ENCODE results near the gene OSM. TPM values are rescaled to one million over a fixed set of nuclear protein-coding genes. Genes with fewer than 3 reads are reported as not detected.

The OSM gene
- polyA plus RNA-seq, 2 of the 4 experiments (the other 2 are of a cell fraction) = not detected

- no peak overlapping the region for H3K4me2 ChIP-seq
- ChIA-PET POLR2A (no interaction called here), CTCF (interaction anchor here (1.3 to 1.5 kb wide), 2 partner anchors 10 to 15 kb away, joined by 4 to 6 read pairs; no protein-coding TSS in a partner anchor)
- TF ChIP-seq HOXB5 (CRISPR knock-in tag; IDR thresholded peaks at IDR 0.05) (no peak), RNF2 (IDR thresholded peaks at IDR 0.05; ENCODE audit: borderline replicate concordance, low read depth) (no peak), EHMT2 (IDR thresholded peaks at IDR 0.05; ENCODE audit: low read depth) (no peak), CTCF (IDR thresholded peaks at IDR 0.05) (no peak)
- FAIRE-seq (no peak), DNase-seq (ENCODE audit: low read depth in 1 of 2, low spot score in 1 of 2) (no peak), ATAC-seq (no peak)
- WGBS (ENCODE audit: missing lambda C conversion rate) = 84% methylated on average over 16 of the region's 16 CpGs
- H3K4me1 ChIP-seq = peaks cover 7% of the 10 kb centered on the region; the same call in 1 of the 3 replicates
- no peak overlapping the region for H3K4me3 ChIP-seq
- no peaks in the 10 kb centered on the region for H3K9me3 ChIP-seq
- H3K27ac ChIP-seq = no peak overlapping the region
Measured at GRCh38 chr22:30272781-30273601, 6.3 kb upstream of the OSM start.

GRCh38 chr22:30270832-30271231 lies 4.2 kb upstream of the OSM start:
- ChIA-PET POLR2A (no interaction called here), CTCF (interaction anchor here (1.0 to 4.0 kb wide), 3 partner anchors 10 to 163 kb away, joined by 3 to 17 read pairs (median 5); no protein-coding TSS in a partner anchor)
- no peak for DNase-seq (ENCODE audit: low read depth in 1 of 2, low spot score in 1 of 2)
- 0 out of 6 replicates have a peak overlapping the region, but pooled peaks of 1 of the 2 experiments have one; percentile 24 for H3K27ac ChIP-seq
- TF ChIP-seq MAFK (IDR thresholded peaks at IDR 0.05; ENCODE audit: partially characterized antibody) (peak; percentile 78), POLR2A (IDR thresholded peaks at IDR 0.05; ENCODE audit: low read length) (no peak), HDAC2 (IDR thresholded peaks at IDR 0.05) (no peak), CHD4 (IDR thresholded peaks at IDR 0.05; ENCODE audit: borderline replicate concordance) (no peak)
- TF ChIP-seq, protein P1, sequence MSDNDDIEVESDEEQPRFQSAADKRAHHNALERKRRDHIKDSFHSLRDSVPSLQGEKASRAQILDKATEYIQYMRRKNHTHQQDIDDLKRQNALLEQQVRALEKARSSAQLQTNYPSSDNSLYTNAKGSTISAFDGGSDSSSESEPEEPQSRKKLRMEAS (IDR thresholded peaks at IDR 0.05) = no peak
- no peak overlapping the region for H3K4me2 ChIP-seq
- 79% methylated on average over 12 of the region's 16 CpGs for WGBS (ENCODE audit: missing lambda C conversion rate)
- H3K4me1 ChIP-seq = no peaks in the 10 kb centered on the region
- H3K9me3 ChIP-seq = no peaks in the 10 kb centered on the region
- ATAC-seq = peak in 1 of 2 experiments; percentile 15; a peak in 2 of 6 replicates
- no peak for FAIRE-seq
- no peak overlapping the region for H3K4me3 ChIP-seq

- Histone ChIP-seq H3K9me3 (no peaks in the 10 kb centered on the region), H3K4me1 (peaks cover 3% of the 10 kb centered on the region), H3K27ac (no peak overlapping the region), H3K4me2 (no peak overlapping the region), H3K4me3 (no peak overlapping the region)
- 83% methylated on average over 8 of the region's 8 CpGs for WGBS (ENCODE audit: missing lambda C conversion rate)
- ATAC-seq = no peak
- TF ChIP-seq FOXS1 (CRISPR knock-in tag; IDR thresholded peaks at IDR 0.05) (no peak), ESRRA (IDR thresholded peaks at IDR 0.05; ENCODE audit: borderline replicate concordance, low read length) (no peak), BCL3 (IDR thresholded peaks at IDR 0.05) (no peak), ZC3H11A (IDR thresholded peaks at IDR 0.05) (no peak), ATOH8 (CRISPR knock-in tag; IDR thresholded peaks at IDR 0.05; ENCODE audit: low read depth) (no peak), RFX5 (IDR thresholded peaks at IDR 0.05) (no peak), TFCP2L1 (CRISPR knock-in tag; IDR thresholded peaks at IDR 0.05) (no peak)
- TF ChIP-seq, protein P2, sequence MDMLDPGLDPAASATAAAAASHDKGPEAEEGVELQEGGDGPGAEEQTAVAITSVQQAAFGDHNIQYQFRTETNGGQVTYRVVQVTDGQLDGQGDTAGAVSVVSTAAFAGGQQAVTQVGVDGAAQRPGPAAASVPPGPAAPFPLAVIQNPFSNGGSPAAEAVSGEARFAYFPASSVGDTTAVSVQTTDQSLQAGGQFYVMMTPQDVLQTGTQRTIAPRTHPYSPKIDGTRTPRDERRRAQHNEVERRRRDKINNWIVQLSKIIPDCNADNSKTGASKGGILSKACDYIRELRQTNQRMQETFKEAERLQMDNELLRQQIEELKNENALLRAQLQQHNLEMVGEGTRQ (IDR thresholded peaks at IDR 0.05) = no peak
- TF ChIP-seq, protein P1 (IDR thresholded peaks at IDR 0.05) = no peak
- FAIRE-seq = no peak
- no peak for DNase-seq (ENCODE audit: low read depth in 1 of 2, low spot score in 1 of 2)
- ChIA-PET POLR2A (no interaction called here), CTCF (interaction anchor here (1.2 to 4.0 kb wide), 2 partner anchors 8 to 20 kb away, joined by 3 to 17 read pairs; no protein-coding TSS in a partner anchor)
Measured at GRCh38 chr22:30268331-30268730, 1.7 kb upstream of the OSM start.

Measured in A549 (cell line).